SU-DHL-6 (cell line): ENCODE measurements around the gene PCBD1.
"Not testable (repeated sequence)": the region's sequence is repeated elsewhere in the genome, so short reads cannot be mapped to it uniquely, and the experiment has no call there.

Experiments
- H2AFZ ChIP-seq: fragments of 200-600 bp; sonication (generic); 2 replicates; pipeline ENCODE4 v1.6.1; 2014; ENCODE audit warnings: low read depth, mild to moderate bottlenecking, moderate library complexity, mixed read lengths, antibody characterized with exemption, low read length; ENCODE audit not compliant: severe bottlenecking
- H3F3A ChIP-seq: fragments of 200-600 bp; shearing (Covaris generic); 2 replicates; pipeline ENCODE4 v1.6.0; 2016; ENCODE audit warnings: antibody characterized with exemption, mild to moderate bottlenecking; ENCODE audit not compliant: insufficient read depth
- H3K27ac ChIP-seq: fragments of 200-600 bp; sonication (generic); 2 replicates; pipeline ENCODE4 v1.5.1; 2016; ENCODE audit warnings: low read depth, mild to moderate bottlenecking, low read length, moderate library complexity, mixed read lengths
- H3K27me3 ChIP-seq: fragments of 200-600 bp; sonication (generic), shearing (Covaris generic); 2 replicates; pipeline ENCODE4 v1.6.0; 2014; ENCODE audit warnings: mild to moderate bottlenecking, low read length
- H3K36me3 ChIP-seq: fragments of 200-600 bp; sonication (generic); 2 replicates; pipeline ENCODE4 v1.6.1; 2014; ENCODE audit warnings: mild to moderate bottlenecking, low read length, mixed read lengths
- H3K4me2 ChIP-seq: fragments of 300-600, 200-600 bp; shearing (Covaris generic), sonication (generic); 2 replicates; pipeline ENCODE4 v1.6.0; 2014; ENCODE audit warnings: low read length, low read depth, mild to moderate bottlenecking; ENCODE audit not compliant: poor library complexity, severe bottlenecking
- H3K4me3 ChIP-seq: fragments of 200-600 bp; sonication (generic); 2 replicates; pipeline ENCODE4 v1.5.1; 2014; ENCODE audit warnings: antibody characterized with exemption, low read length, mild to moderate bottlenecking, mixed read lengths; ENCODE audit not compliant: insufficient read depth, poor library complexity, severe bottlenecking
- H3K79me2 ChIP-seq: fragments of 200-600 bp; sonication (generic); 2 replicates; pipeline ENCODE4 v1.6.1; 2014; ENCODE audit warnings: mild to moderate bottlenecking, low read length, moderate library complexity; ENCODE audit not compliant: insufficient read depth
- H3K9ac ChIP-seq: fragments of 200-600 bp; sonication (generic); 2 replicates; pipeline ENCODE4 v1.7.0; 2014; ENCODE audit warnings: mild to moderate bottlenecking, low read length
- H3K9me2 ChIP-seq: fragments of 200-600 bp; sonication (generic); replicated peaks from 2 replicates; pipeline ENCODE4 v1.6.1; 2014; ENCODE audit warnings: low read length; ENCODE audit not compliant: insufficient read depth
- H3K9me3 ChIP-seq: fragments of 200-600 bp; sonication (generic); 2 replicates; pipeline ENCODE4 v1.6.1; 2014; ENCODE audit warnings: low read length, mixed read lengths; ENCODE audit not compliant: insufficient read depth
- H4K20me1 ChIP-seq: fragments of 200-600 bp; sonication (generic); 2 replicates; pipeline ENCODE4 v1.6.1; 2014; ENCODE audit warnings: low read depth, mild to moderate bottlenecking, antibody characterized with exemption, low read length, moderate library complexity, mixed read lengths
- CTCF ChIP-seq: fragments of 200-600 bp; sonication (generic); IDR thresholded peaks from one replicate; pipeline ENCODE4 v1.5.1; 2017; ENCODE audit warnings: antibody characterized with exemption, mild to moderate bottlenecking, low read length, moderate library complexity; ENCODE audit not compliant: insufficient read depth, poor library complexity, severe bottlenecking
- EZH2phosphoT487 ChIP-seq: fragments of 200-600 bp; sonication (generic), shearing (Covaris generic); conservative IDR thresholded peaks from 2 replicates; pipeline ENCODE4 v1.6.1; 2018; ENCODE audit warnings: mild to moderate bottlenecking, antibody characterized with exemption, low read length, moderate library complexity, mixed read lengths

Gene PCBD1

GRCh38 chr10:70920519-70920918 is 32.2 kb upstream of the PCBD1 start:
- no peak overlapping the region for H3K9ac ChIP-seq
- H3F3A ChIP-seq, result no peaks in the 10 kb centered on the region
- TF ChIP-seq EZH2phosphoT487, result no peak
- no peak for TF ChIP-seq CTCF
- H3K79me2 ChIP-seq, result no peaks in the 10 kb centered on the region
- no peak overlapping the region for H3K27ac ChIP-seq
- no peaks in the 10 kb centered on the region for H3K36me3 ChIP-seq
- H3K4me3 ChIP-seq, result no peak overlapping the region
- no peaks in the 10 kb centered on the region for H3K9me2 ChIP-seq
- no peak overlapping the region for H3K4me2 ChIP-seq
- no peak overlapping the region for H2AFZ ChIP-seq
- H3K27me3 ChIP-seq, result no peaks in the 10 kb centered on the region
- H3K9me3 ChIP-seq, result no peaks in the 10 kb centered on the region
- H4K20me1 ChIP-seq, result no peaks in the 10 kb centered on the region

GRCh38 chr10:70919906-70920305 is 31.5 kb upstream of the PCBD1 start:
- H3K36me3 ChIP-seq, H3K4me3 ChIP-seq, H3K4me2 ChIP-seq, H3F3A ChIP-seq, H4K20me1 ChIP-seq, H3K9me2 ChIP-seq, H2AFZ ChIP-seq, H3K27me3 ChIP-seq, H3K9ac ChIP-seq, H3K79me2 ChIP-seq, H3K27ac ChIP-seq, H3K9me3 ChIP-seq: not testable (repeated sequence)

- H2AFZ ChIP-seq, result no peak overlapping the region
- no peak overlapping the region for H3K4me2 ChIP-seq
- no peaks in the 10 kb centered on the region for H3K79me2 ChIP-seq
- TF ChIP-seq CTCF, result no peak
- no peak overlapping the region for H3K4me3 ChIP-seq
- no peaks in the 10 kb centered on the region for H4K20me1 ChIP-seq
- H3K9me3 ChIP-seq, result no peaks in the 10 kb centered on the region
- H3K36me3 ChIP-seq, result no peaks in the 10 kb centered on the region
- H3K27ac ChIP-seq, result no peak overlapping the region
- no peaks in the 10 kb centered on the region for H3K27me3 ChIP-seq
- H3F3A ChIP-seq, result no peaks in the 10 kb centered on the region
- no peaks in the 10 kb centered on the region for H3K9me2 ChIP-seq
- H3K9ac ChIP-seq, result no peak overlapping the region
Observed at GRCh38 chr10:70918851-70919530, 30.6 kb upstream of the PCBD1 start.

GRCh38 chr10:70917635-70918034 is 29.3 kb upstream of the PCBD1 start:
- Histone ChIP-seq H3K4me2 (no peak overlapping the region), H3K79me2 (no peaks in the 10 kb centered on the region), H3K27ac (no peak overlapping the region), H3F3A (no peaks in the 10 kb centered on the region), H3K36me3 (no peaks in the 10 kb centered on the region), H3K4me3 (no peak overlapping the region), H3K9ac (no peak overlapping the region), H4K20me1 (no peaks in the 10 kb centered on the region), H3K9me2 (no peaks in the 10 kb centered on the region), H2AFZ (no peak overlapping the region), H3K9me3 (no peaks in the 10 kb centered on the region), H3K27me3 (no peaks in the 10 kb centered on the region)
- no peak for TF ChIP-seq CTCF
- no peak for TF ChIP-seq EZH2phosphoT487
